Measurements from ENCODE around the gene CETN2.

Gene CETN2

DNA sequence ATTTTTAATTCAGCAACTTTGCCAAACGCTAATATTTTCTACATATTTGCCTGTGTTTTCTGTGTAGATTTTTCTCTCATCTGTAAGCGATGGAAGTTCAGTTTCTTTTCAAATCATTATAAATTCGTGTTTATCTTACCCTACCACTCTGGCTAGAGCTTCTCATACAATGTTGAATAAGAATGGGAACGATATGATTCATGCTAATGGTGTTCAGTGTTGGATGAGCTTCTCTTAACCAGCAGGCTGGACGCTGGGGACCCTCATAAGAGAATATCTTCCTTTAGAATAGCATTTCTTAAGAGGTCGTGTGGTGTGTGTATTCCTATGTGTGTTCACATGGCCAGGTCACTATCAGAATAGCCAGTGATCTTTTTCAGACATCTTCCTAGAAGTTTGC lies 31.3 kb upstream of the CETN2 start:
- H3F3A ChIP-seq (ENCODE audit: control insufficient read depth, insufficient read depth), result no peaks in the 10 kb centered on the region
- TF ChIP-seq EZH2phosphoT487 (IDR thresholded peaks at IDR 0.05; ENCODE audit: borderline replicate concordance, low read length), result no peak
- TF ChIP-seq, protein P1, sequence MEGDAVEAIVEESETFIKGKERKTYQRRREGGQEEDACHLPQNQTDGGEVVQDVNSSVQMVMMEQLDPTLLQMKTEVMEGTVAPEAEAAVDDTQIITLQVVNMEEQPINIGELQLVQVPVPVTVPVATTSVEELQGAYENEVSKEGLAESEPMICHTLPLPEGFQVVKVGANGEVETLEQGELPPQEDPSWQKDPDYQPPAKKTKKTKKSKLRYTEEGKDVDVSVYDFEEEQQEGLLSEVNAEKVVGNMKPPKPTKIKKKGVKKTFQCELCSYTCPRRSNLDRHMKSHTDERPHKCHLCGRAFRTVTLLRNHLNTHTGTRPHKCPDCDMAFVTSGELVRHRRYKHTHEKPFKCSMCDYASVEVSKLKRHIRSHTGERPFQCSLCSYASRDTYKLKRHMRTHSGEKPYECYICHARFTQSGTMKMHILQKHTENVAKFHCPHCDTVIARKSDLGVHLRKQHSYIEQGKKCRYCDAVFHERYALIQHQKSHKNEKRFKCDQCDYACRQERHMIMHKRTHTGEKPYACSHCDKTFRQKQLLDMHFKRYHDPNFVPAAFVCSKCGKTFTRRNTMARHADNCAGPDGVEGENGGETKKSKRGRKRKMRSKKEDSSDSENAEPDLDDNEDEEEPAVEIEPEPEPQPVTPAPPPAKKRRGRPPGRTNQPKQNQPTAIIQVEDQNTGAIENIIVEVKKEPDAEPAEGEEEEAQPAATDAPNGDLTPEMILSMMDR (IDR thresholded peaks at IDR 0.05; ENCODE audit: low read depth, low read length, poor library complexity, severe bottlenecking), result no peak

DNA sequence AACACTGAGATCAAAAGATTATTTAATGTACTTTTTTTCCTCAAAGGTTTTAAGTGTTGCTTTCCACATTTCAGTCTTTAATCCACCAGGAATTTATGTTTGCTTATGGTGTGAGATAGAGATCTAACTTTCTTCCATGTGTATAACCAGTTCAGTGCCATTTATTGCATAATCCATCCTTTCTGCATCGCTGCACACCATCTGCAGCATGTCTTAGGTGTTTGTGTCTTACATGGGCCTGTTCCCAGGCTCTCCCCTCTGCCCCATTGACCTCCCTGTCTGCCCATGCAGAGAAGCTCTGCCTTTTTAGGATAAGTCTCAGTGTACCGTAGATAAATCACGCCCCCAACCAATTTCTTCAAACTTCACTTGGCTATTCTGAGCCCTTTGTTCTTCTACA lies 30.6 kb upstream of the CETN2 start:
- no peak overlapping the region for H3K4me2 ChIP-seq (ENCODE audit: low read length)
- no peak overlapping the region for H3K27ac ChIP-seq (ENCODE audit: low read depth, low read length)
- TF ChIP-seq EZH2phosphoT487 (IDR thresholded peaks at IDR 0.05; ENCODE audit: borderline replicate concordance, low read length), result no peak
- TF ChIP-seq, protein P1 (IDR thresholded peaks at IDR 0.05; ENCODE audit: low read depth, low read length, poor library complexity, severe bottlenecking), result no peak
- H3K36me3 ChIP-seq (ENCODE audit: control insufficient read depth, low read length), result peaks cover 30% of the 10 kb centered on the region
- no peaks in the 10 kb centered on the region for H3K4me1 ChIP-seq (ENCODE audit: control insufficient read depth, low read length)
- H3K27me3 ChIP-seq (ENCODE audit: control insufficient read depth, low read length), result no peaks in the 10 kb centered on the region
- H3K9me3 ChIP-seq (ENCODE audit: control insufficient read depth, insufficient read depth, low read length), result no peaks in the 10 kb centered on the region
- H3K4me3 ChIP-seq (ENCODE audit: low read length), result no peak overlapping the region
- H4K20me1 ChIP-seq (ENCODE audit: control insufficient read depth, insufficient read depth, low read depth, low read length), result no peaks in the 10 kb centered on the region
- no peaks in the 10 kb centered on the region for H3K9me2 ChIP-seq (replicated peaks; ENCODE audit: control insufficient read depth, low read length)
- H3F3A ChIP-seq (ENCODE audit: control insufficient read depth, insufficient read depth), result no peaks in the 10 kb centered on the region
- H3K79me2 ChIP-seq (ENCODE audit: control insufficient read depth, low read length), result no peaks in the 10 kb centered on the region

More for the DNA sequence above, 31.3 kb upstream of the CETN2 start:
- Histone ChIP-seq H3K36me3 (ENCODE audit: control insufficient read depth, low read length) (peaks cover 33% of the 10 kb centered on the region), H3K79me2 (ENCODE audit: control insufficient read depth, low read length) (no peaks in the 10 kb centered on the region), H3K27me3 (ENCODE audit: control insufficient read depth, low read length) (no peaks in the 10 kb centered on the region), H3K9me2 (replicated peaks; ENCODE audit: control insufficient read depth, low read length) (no peaks in the 10 kb centered on the region), H3K27ac (ENCODE audit: low read depth, low read length) (no peak overlapping the region), H3K9me3 (ENCODE audit: control insufficient read depth, insufficient read depth, low read length) (no peaks in the 10 kb centered on the region), H4K20me1 (ENCODE audit: control insufficient read depth, insufficient read depth, low read depth, low read length) (no peaks in the 10 kb centered on the region), H3K4me2 (ENCODE audit: low read length) (no peak overlapping the region), H3K4me3 (ENCODE audit: low read length) (no peak overlapping the region), H3K4me1 (ENCODE audit: control insufficient read depth, low read length) (no peaks in the 10 kb centered on the region)

DNA sequence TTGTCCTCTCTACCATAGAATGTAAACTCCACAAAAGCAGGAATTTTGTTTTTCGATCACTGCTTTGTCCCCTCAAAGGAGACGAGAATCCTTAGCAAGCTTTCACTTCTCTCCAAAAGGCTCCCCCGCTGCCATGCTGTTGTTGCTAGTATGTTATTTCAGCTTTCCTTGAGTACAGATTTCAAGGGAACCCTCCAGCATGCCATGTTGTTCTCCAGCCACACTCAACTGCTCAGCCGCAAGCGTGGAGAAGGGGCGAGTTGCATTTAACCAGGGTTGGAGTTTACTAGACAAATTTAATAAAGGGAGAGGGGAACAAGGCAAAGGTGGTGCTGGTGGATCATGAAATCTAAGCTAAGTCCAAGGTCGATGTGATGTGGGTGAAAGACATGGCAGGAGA lies 23.4 kb upstream of the CETN2 start:
- no peaks in the 10 kb centered on the region for H3K27me3 ChIP-seq (ENCODE audit: control insufficient read depth, low read length)
- no peak overlapping the region for H3K4me3 ChIP-seq (ENCODE audit: low read length)
- no peak overlapping the region for H3K4me2 ChIP-seq (ENCODE audit: low read length)
- peaks cover 31% of the 10 kb centered on the region; the same call in 1 of the 2 replicates for H3K36me3 ChIP-seq (ENCODE audit: control insufficient read depth, low read length)
- H3F3A ChIP-seq (ENCODE audit: control insufficient read depth, insufficient read depth), result no peaks in the 10 kb centered on the region
- TF ChIP-seq, protein P1 (IDR thresholded peaks at IDR 0.05; ENCODE audit: low read depth, low read length, poor library complexity, severe bottlenecking), result no peak
- TF ChIP-seq EZH2phosphoT487 (IDR thresholded peaks at IDR 0.05; ENCODE audit: borderline replicate concordance, low read length), result no peak
- no peaks in the 10 kb centered on the region for H3K4me1 ChIP-seq (ENCODE audit: control insufficient read depth, low read length)
- no peak overlapping the region for H3K27ac ChIP-seq (ENCODE audit: low read depth, low read length)
- no peaks in the 10 kb centered on the region for H3K79me2 ChIP-seq (ENCODE audit: control insufficient read depth, low read length)
- H3K9me3 ChIP-seq (ENCODE audit: control insufficient read depth, insufficient read depth, low read length), result no peaks in the 10 kb centered on the region
- H4K20me1 ChIP-seq (ENCODE audit: control insufficient read depth, insufficient read depth, low read depth, low read length), result no peaks in the 10 kb centered on the region
- H3K9me2 ChIP-seq (replicated peaks; ENCODE audit: control insufficient read depth, low read length), result no peaks in the 10 kb centered on the region

Data from DOHH2 (cell line).